ENCODE results near the gene ALOX5. TPM values are rescaled to one million over a fixed set of nuclear protein-coding genes. Genes with fewer than 3 reads are reported as not detected.
"Not testable (repeated sequence)": the region's sequence is repeated elsewhere in the genome, so short reads cannot be mapped to it uniquely, and the experiment has no call there.

ALOX5 gene
- polyA plus RNA-seq, 1 donor = 3.5 TPM

GRCh38 chr10:45404770-45405120 lies 30.7 kb downstream of the ALOX5 start:
- DNase-seq = no peak

DNA sequence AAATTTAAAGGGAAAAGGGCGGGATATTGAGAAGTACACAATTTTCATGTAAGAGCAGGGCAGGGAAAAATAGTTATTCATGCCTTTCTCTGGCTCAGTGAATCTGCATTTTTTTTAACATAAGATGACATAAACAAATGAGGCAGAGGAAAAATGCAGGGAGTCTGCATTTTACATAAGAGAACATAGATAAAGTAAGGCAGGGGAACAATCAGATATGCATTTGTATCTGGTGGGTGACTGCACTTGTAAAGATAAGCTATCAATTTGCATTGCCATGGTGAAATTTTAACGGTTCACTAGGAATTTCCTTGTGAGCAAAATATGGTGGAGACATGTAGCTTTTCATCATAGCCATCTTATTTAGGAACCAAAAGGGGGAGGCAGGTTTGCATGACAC lies 33.5 kb downstream of the ALOX5 start:
- DNase-seq = no peak

GRCh38 chr10:45408421-45409319 lies 34.7 kb downstream of the ALOX5 start:
- no peak for DNase-seq

GRCh38 chr10:45409347-45409746 lies 35.3 kb downstream of the ALOX5 start:
- DNase-seq = not testable (repeated sequence)

GRCh38 chr10:45409782-45410181 lies 35.8 kb downstream of the ALOX5 start:
- no peak for DNase-seq

DNA sequence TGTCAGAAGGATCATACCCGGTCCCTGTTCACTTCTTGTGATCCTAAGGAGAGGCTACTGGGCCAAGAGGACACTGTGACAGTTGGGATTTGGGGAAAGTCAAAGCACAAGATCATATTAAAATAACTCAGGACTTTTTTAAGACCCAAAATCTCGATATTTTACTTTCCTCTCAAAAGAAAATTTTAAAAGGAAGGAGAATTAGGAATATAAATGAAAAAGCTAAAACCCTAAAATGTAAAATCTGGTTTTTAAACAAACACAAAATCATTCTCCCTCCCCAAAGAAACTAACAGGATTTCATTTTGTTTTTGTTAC lies 36.4 kb downstream of the ALOX5 start:
- no peak for DNase-seq

DNA sequence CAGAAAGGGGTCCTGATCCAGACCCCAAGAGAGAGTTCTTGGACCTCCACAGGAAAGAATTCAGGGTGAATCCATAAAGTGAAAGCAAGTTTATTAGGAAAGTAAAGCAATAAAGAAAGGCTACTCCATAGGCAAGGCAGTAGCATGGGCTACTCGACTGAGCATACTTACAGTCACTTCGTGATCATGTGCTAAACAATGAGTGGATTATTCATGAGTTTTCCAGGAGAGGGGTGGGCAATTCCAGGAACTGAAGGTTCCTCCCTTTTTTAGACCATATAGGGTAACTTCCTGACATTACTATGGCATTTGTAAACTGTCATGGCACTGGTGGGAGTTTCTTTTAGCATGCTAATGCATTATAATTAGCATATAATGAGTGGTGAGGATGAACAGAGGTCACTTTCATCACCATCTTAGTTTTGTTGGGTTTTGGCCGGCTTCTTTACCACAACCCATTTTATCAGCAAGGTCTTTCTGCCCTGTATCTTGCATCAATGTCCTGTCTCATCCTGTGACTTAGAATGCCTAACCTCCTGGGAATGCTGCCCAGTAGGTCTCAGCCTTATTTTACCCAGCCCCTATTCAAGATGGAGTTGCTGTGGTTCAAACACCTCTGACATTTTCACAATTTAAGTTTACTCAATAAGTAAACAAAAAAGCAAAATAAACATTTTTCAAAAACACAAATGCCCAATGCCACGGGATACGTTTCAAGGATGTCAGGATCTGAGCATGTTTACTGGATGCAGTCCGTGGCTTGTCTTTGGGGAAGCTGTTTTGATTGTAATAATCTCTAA lies 37.0 kb downstream of the ALOX5 start:
- no peak for DNase-seq

- no peak for DNase-seq
Observed at GRCh38 chr10:45411607-45411940, 37.6 kb downstream of the ALOX5 start.

GRCh38 chr10:45415062-45415461 lies 41.0 kb downstream of the ALOX5 start:
- DNase-seq = not testable (repeated sequence)

GRCh38 chr10:45416603-45417002 lies 42.6 kb downstream of the ALOX5 start:
- DNase-seq = no peak

DNA sequence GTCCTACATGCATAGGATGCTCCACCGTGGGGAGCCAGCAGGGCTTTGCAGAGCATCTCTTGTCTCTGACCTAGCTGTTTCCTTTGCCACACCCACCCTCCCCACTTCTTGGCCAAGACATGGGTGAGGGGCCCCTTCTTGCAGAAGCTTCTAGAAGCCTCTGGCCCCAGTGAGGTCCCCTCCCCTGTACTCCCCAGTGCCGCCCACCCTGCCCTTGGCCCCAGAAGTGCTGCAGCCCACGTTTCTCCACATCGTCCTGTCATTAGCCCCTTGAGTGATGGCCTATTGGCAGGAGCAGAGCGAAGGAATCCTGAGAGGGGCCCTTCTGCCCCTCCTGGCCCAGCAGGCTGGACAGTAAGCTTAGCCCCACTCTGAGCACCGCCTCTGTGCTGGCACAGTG lies 43.7 kb downstream of the ALOX5 start:
- DNase-seq = no peak

- no peak for DNase-seq
Observed at GRCh38 chr10:45418417-45418848, 44.4 kb downstream of the ALOX5 start.

- DNase-seq = peak; percentile 66
Observed at GRCh38 chr10:45418849-45419675, 45.0 kb downstream of the ALOX5 start.

GRCh38 chr10:45419676-45420025 lies 45.6 kb downstream of the ALOX5 start:
- no peak for DNase-seq

GRCh38 chr10:45420453-45421192 lies 46.6 kb downstream of the ALOX5 start:
- no peak for DNase-seq

GRCh38 chr10:45421221-45422097 lies 47.4 kb downstream of the ALOX5 start:
- no peak for DNase-seq

DNA sequence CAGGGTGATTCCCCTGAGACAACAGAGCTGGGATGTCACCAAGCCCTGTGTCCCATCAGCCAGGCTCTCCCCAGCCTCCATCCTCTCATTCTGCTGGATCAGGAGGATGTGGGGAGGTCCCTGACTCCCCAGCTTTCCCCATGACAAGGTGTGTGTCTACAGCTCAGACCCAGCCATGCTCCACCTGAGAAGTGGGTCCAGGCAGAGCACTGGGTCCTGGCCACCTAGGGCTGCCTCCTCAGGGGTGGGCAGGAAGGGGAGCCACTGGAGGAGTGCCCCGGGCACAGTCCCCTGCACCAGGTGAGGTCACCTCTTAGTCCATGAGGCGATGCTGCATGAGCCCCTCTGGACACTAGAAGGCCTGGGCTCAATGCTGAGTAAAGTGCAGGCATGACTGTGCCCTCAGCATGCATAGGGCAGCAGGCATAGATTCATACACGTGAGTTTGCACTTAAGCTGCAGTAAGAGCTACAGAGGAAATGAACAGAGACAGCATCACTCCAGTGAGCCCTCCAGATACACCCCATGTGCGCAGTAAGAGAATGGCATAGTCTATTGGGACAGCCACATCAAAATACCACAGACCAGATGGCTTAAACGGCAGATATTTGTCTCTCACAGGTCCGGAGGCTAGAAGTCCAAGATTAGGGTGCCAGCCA lies 48.3 kb downstream of the ALOX5 start:
- no peak for DNase-seq

DNA sequence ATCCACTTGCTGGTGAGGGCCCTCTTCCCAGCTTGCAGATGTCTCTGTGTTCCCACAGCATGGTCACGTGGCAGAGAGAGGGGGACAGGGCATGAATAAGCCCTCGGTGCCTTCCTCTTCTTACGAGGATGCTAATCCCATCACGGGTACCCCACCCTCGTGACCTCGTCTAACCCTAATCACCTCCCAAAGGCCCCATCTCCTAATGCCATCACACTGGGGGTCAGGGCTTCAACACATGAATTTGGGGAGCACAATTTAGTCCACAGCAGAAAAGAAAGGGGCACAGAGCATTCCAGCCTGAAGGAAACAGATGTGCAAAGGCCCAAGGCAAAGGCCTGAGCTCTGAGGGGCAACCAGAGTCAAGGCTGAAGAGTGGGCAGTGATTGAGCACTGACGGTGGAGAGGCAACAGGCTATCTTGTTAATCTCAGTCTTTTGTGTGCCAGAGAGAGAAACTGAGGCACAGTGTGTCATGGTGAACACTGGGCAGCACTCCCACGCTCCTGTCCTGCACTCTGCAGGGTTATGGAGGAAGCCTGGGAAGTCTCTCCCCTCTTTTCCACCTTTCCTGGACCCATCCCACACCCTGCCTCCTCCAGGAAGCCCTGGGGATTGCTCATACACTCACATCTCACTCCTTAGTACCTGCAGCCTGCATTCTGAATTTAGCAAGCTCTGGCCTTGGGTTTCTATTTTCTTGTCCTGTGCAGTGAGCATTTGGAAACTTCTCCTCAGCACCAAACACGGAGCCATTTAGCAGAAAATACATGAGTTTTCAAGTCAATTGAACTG lies 49.0 kb downstream of the ALOX5 start:
- no peak for DNase-seq

- no peak for DNase-seq
Observed at GRCh38 chr10:45423976-45424499, 50.0 kb downstream of the ALOX5 start.

Measured in left kidney (tissue), 2 donors.